Endothelial cell of umbilical vein (primary cell): ENCODE results near the gene MAP3K21. TPM values are rescaled to one million over a fixed set of nuclear protein-coding genes. Genes with fewer than 3 reads are reported as not detected.

ENCODE experiments used
- BruUV-seq: library from RNA; stranded (reverse); fragments of 400-500 nt; replicated peaks from 2 replicates; lab custom pipeline; 2021; lab: Mats Ljungman, UMichigan
- CTCF ChIA-PET: fragments of 300-600, 350-600 bp; sonication (Branson Sonifier 250); formaldehyde crosslinking; loops from one replicate; lab custom pipeline; 2021; ENCODE audit warnings: antibody characterized with exemption, inconsistent platforms; lab: Charles Lee
- POLR2A ChIA-PET: fragments of 300-600, 350-600 bp; sonication (Branson Sonifier 250); formaldehyde crosslinking; loops from one replicate; lab custom pipeline; 2021; ENCODE audit warnings: antibody characterized with exemption, inconsistent platforms; lab: Charles Lee
- DNase-seq: peaks from one replicate; pipeline ENCODE4 v3.0.0-alpha.2; 2011; ENCODE audit warnings: low read depth, low spot score
- FAIRE-seq: peaks from 2 replicates; lab custom pipeline; 2011; peaks lifted over from hg19 to GRCh38; lab: Jason Lieb, UNC
- H2AFZ ChIP-seq: 2 replicates; pipeline ENCODE4 v1.6.0; 2012; ENCODE audit warnings: low read depth, low read length, control low read depth, inconsistent platforms
- H3K27ac ChIP-seq: 2 replicates; pipeline ENCODE4 v1.5.1; 2011; ENCODE audit warnings: low read depth, mild to moderate bottlenecking, control low read depth, low read length, moderate library complexity; ENCODE audit not compliant: insufficient read depth
- H3K27me3 ChIP-seq, 2 experiments: 2 replicates each; pipeline versions ENCODE4 v1.6.0 to v1.6.1; 2011; ENCODE audit warnings: low read length in 2 of 2, mixed read lengths in 1 of 2; ENCODE audit not compliant: control insufficient read depth in 2 of 2, insufficient read depth in 2 of 2
- H3K36me3 ChIP-seq, 2 experiments: 2 replicates in 1 of 2; 3 replicates in 1 of 2; pipeline ENCODE4 v1.5.1; 2011; ENCODE audit warnings: low read length in 2 of 2, mild to moderate bottlenecking in 1 of 2, moderate library complexity in 1 of 2; ENCODE audit not compliant: control insufficient read depth in 2 of 2, insufficient read depth in 2 of 2; ENCODE audit errors: extremely low read depth in 1 of 2
- H3K4me1 ChIP-seq: 3 replicates; pipeline ENCODE4 v1.5.1; 2011; ENCODE audit warnings: mild to moderate bottlenecking, low read length; ENCODE audit not compliant: control insufficient read depth, insufficient read depth; ENCODE audit errors: extremely low read depth
- H3K4me2 ChIP-seq: 2 replicates; pipeline ENCODE4 v1.6.1; 2011; ENCODE audit warnings: low read length, control low read depth, mixed read lengths; ENCODE audit not compliant: insufficient read depth
- H3K4me3 ChIP-seq, 3 experiments: fragments of 200-600 bp in 1 of 3; sonication (generic), shearing (Covaris generic) in 1 of 3; replicated peaks in 1 of 3; 2 replicates each; pipeline ENCODE4 v1.5.1; 2011 to 2016; ENCODE audit warnings: control low read depth in 3 of 3, low read length in 3 of 3, mild to moderate bottlenecking in 2 of 3, inconsistent platforms in 1 of 3, low read depth in 1 of 3, moderate library complexity in 1 of 3; ENCODE audit not compliant: insufficient read depth in 1 of 3
- H3K79me2 ChIP-seq: 2 replicates; pipeline ENCODE4 v1.6.0; 2012; ENCODE audit warnings: low read length, inconsistent platforms; ENCODE audit not compliant: control insufficient read depth, insufficient read depth
- H3K9ac ChIP-seq: replicated peaks from 2 replicates; pipeline ENCODE3; 2011; ENCODE audit warnings: low read length, control low read depth; ENCODE audit not compliant: insufficient read depth; ENCODE audit errors: extremely low read depth
- H3K9me1 ChIP-seq: replicated peaks from 3 replicates; pipeline ENCODE4 v1.6.0; 2011; ENCODE audit warnings: mild to moderate bottlenecking, low read length; ENCODE audit not compliant: control insufficient read depth, insufficient read depth; ENCODE audit errors: extremely low read depth
- H3K9me3 ChIP-seq: replicated peaks from 2 replicates; pipeline ENCODE4 v1.5.1; 2012; ENCODE audit warnings: low read length, inconsistent platforms; ENCODE audit not compliant: control insufficient read depth, insufficient read depth
- H4K20me1 ChIP-seq: replicated peaks from 2 replicates; pipeline ENCODE3; 2011; ENCODE audit warnings: mild to moderate bottlenecking, low read length; ENCODE audit not compliant: control insufficient read depth, insufficient read depth; ENCODE audit errors: extremely low read depth
- CTCF ChIP-seq, 2 donors: IDR thresholded peaks; 1 replicate in 1 of 2; 2 replicates in 1 of 2; pipeline ENCODE4 v1.5.1; 2011; ENCODE audit warnings: low read length in 2 of 2, mild to moderate bottlenecking in 2 of 2, moderate library complexity in 2 of 2, control low read depth in 1 of 2, inconsistent platforms in 1 of 2, low read depth in 1 of 2; ENCODE audit not compliant: insufficient read depth in 1 of 2; ENCODE audit errors: extremely low read depth in 1 of 2
- EZH2 ChIP-seq: IDR thresholded peaks from 2 replicates; pipeline ENCODE4 v1.6.1; 2012; ENCODE audit warnings: borderline replicate concordance, low read depth, mild to moderate bottlenecking, moderate library complexity, low read length, inconsistent platforms; ENCODE audit not compliant: severe bottlenecking
- FOS ChIP-seq: IDR thresholded peaks from 2 replicates; pipeline ENCODE4 v1.6.1; 2011; ENCODE audit warnings: mild to moderate bottlenecking, low read length, moderate library complexity, borderline replicate concordance; ENCODE audit not compliant: insufficient read depth
- GATA2 ChIP-seq: IDR thresholded peaks from 2 replicates; pipeline ENCODE4 v1.7.0; 2011; ENCODE audit warnings: low read depth, mild to moderate bottlenecking, moderate library complexity, mixed read lengths, low read length; ENCODE audit not compliant: insufficient read length, insufficient read depth
- JUN ChIP-seq: IDR thresholded peaks from 2 replicates; pipeline ENCODE4 v1.6.1; 2011; ENCODE audit warnings: borderline replicate concordance, low read depth; ENCODE audit not compliant: insufficient read length, insufficient read depth
- MAX ChIP-seq: IDR thresholded peaks from 2 replicates; pipeline ENCODE4 v1.6.1; 2011; ENCODE audit not compliant: insufficient read depth, insufficient read length
- MYC ChIP-seq: IDR thresholded peaks from one replicate; pipeline ENCODE4 v1.6.1; 2011; ENCODE audit warnings: mild to moderate bottlenecking, low read depth, low read length
- POLR2A ChIP-seq: IDR thresholded peaks from 2 replicates; pipeline ENCODE4 v1.6.1; 2012; ENCODE audit warnings: low read depth, mild to moderate bottlenecking, control low read depth, low read length
- POLR2AphosphoS5 ChIP-seq: IDR thresholded peaks from 2 replicates; pipeline ENCODE4 v1.6.1; 2012; ENCODE audit warnings: low read depth, mild to moderate bottlenecking, control low read depth, low read length, moderate library complexity; ENCODE audit not compliant: insufficient read depth
- dilution Hi-C: fragments of 300-500 bp; cut with MboI; formaldehyde crosslinking; loops from one replicate; pipeline ENCODE4 v1.15.0; 2019; ENCODE audit warnings: low sequenced_read_pairs; ENCODE audit not compliant: extremely low pct_ligation_motif_present
- intact Hi-C: fragments of 100-400 bp; cut with micrococcal nuclease; formaldehyde crosslinking; loops from one replicate; pipeline ENCODE4 v1.10.0; 2022
- polyA plus RNA-seq, 4 experiments: library from polyadenylated mRNA; depleted of rRNA in 3 of 4; stranded (reverse) in 3 of 4; unstranded in 1 of 4; fragments of >200 nt; gene quantifications; 2 replicates each; pipeline versions ENCODE4 v1.2.1 to v1.2.3, GENCODE V29; 2011 to 2012; ENCODE audit warnings: missing spikeins in 1 of 4
- total RNA-seq: library from RNA; stranded (reverse); gene quantifications from 2 replicates; pipeline ENCODE4 v1.2.3, GENCODE V29; 2021

The MAP3K21 gene
- total and polyA plus RNA-seq, 2 donors (not counting 3 experiments of a cell fraction or from before 2014, with no cell fraction given): 0.65 to 0.95 TPM

GRCh38 chr1:233281711-233282581 is 45.6 kb upstream of the MAP3K21 start:
- Histone ChIP-seq H3K4me3 (no peak overlapping the region), H3K9ac (no peak overlapping the region), H3K4me1 (no peaks in the 10 kb centered on the region), H3K4me2 (no peak overlapping the region), H3K27me3 (no peaks in the 10 kb centered on the region), H4K20me1 (no peaks in the 10 kb centered on the region), H3K9me1 (no peaks in the 10 kb centered on the region), H2AFZ (no peak overlapping the region), H3K27ac (no peak overlapping the region), H3K79me2 (no peaks in the 10 kb centered on the region), H3K9me3 (no peaks in the 10 kb centered on the region), H3K36me3 (no peaks in the 10 kb centered on the region)
- CTCF ChIA-PET: no interaction called here
- dilution Hi-C loops (no loop called here), intact Hi-C loops (no loop called here)
- POLR2A ChIA-PET: no interaction called here
- BruUV-seq: no TSS peak
- no peak for TF ChIP-seq MAX
- no peak for TF ChIP-seq JUN
- no peak for TF ChIP-seq FOS
- no peak for TF ChIP-seq POLR2AphosphoS5
- no peak for TF ChIP-seq POLR2A
- TF ChIP-seq EZH2: no peak
- no peak for TF ChIP-seq GATA2
- no peak for TF ChIP-seq CTCF (IDR thresholded peaks at IDR 0.05; ENCODE audit: extremely low read depth in 1 of 2, insufficient read depth in 1 of 2, low read depth in 1 of 2, low read length in 2 of 2)
- TF ChIP-seq MYC: no peak
- FAIRE-seq: no peak
- DNase-seq: no peak
